HG02588 (cell line): ENCODE results near the gene ARL3.

Experiments
- ATAC-seq: cut with Tn5 transposase; IDR thresholded peaks from one replicate; pipeline ENCODE4 v1.9.1; 2021; ENCODE audit warnings: mild to moderate bottlenecking, moderate library complexity; ENCODE audit not compliant: unreplicated experiment

ARL3 gene

DNA sequence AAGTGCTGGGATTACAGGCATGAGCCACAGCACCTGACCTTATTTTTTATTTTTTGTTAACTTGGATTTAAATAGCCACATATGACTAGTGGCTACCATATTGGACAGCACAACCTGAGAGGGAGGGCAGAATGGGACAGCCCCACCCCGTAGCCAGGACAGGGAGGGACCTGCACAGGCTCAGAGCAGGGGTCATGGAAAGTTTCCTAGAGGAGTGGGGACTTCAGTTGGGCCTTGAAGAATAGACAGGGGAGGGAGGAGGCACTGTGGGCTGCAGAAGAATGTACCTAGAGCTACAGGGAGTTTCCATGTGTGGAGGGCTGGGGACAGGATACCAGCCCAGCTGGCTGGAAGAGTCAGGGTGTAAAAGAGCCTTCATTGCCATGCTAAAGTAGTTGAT lies 61.1 kb downstream of the ARL3 start:
- no peak for ATAC-seq

DNA sequence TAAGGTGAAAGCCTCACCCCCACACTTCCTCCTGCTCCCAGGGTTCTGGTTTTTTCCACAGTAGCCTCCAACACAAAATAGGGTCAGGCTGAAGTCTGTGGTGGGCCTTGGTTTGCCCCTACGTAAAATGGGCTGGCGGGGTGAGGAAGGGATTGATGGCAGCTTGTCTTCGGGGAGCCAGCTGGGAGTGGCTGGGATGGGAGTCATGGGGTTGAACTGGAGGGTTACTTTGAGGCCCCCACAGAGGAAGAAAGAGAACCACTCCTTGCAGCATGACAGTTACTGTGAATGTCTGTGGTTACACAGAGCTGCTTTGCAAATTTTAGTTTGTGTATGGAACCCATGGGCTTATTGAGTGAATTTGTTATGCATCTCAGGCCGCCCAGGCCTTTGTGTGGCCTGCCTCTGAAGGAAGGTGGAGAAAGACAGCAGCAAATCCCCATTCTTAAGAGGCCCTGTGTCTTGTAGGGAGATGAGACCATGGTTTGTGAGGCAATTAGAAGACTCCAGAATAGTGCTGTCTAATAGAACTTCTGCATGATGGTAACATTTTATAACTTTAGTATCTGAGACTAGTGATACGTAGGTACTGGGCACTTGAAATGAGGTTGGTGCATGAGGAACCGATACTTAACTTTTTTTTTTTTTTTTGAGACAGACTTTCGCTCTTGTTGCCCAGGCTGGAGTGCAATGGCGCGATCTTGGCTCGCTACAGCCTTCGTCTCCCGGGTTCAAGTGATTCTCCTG lies 61.9 kb downstream of the ARL3 start:
- peak; percentile 42 for ATAC-seq

DNA sequence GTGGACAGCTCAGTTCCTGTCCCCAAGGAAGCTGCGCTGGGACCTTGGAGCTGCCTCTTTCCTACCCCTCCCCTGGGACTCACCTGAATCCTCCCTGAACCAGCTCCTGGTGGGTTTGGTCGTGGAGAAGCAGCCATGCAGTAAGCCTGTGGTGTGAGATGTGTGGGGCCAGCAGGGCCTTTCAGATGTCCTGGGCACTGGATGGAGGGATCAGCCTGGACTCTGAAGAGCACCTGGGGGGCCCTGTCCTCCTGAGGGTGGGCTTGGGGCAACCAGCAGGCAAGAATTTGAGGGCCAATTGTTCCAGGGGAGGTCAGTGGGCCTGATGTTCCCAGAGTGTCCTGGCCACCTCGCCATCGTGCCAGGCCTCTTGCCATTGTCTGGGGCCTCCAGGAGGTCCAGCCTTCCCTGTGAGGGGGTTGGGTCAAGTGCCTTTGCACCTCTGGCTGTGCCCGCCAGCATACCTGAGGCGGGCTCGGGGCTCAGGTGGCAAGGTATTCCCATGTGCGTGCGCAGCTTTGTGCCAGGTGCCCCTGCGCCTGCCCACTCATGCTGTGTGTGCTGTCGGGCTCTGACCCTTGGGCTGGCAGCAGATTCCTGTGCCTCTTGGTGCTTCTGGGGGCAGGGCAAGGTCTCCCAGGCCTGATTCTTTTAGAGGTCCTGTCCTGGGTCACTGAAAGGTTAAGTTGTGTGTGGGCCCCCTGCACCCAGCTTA lies 62.6 kb downstream of the ARL3 start:
- no peak for ATAC-seq

DNA sequence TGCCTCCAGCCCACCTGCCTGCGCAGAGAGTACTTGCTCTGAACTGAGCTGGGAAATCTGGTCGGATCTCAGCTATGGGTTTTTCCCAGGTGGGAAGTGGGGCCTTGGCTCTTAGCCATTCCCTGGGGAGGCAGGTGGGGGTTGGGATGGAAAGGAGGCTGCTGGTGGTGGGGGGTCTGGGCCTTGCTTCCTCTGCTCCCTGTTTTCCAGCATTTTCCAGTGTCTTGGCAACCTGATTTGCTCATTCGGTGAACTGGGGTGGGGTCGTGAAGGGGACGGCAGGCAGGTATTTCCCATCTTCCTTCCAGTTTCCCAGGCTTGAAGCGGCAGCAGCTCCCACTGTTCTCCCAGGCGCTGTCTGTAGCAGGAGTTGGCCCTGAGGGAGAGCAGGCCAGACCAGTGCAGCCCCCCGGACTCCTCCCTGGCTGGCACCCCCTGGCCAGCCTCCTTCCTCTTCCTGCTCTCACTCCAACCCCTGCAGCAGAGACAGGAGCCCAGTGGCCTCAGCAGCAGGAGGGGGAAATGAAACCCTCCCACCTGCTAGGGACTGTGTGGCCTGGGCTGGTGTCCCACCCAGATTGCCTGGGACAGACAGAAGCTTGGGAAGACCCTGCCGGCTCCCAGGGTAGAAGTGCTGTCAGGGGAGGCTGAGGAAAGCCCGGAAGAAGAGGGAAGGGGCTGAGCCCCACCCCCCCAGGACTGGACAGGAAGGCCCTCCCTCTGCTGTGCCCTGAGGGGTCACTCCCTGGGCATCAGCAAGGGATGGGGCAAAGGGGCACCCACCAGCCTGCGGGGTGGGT lies 63.3 kb downstream of the ARL3 start:
- ATAC-seq, result no peak

DNA sequence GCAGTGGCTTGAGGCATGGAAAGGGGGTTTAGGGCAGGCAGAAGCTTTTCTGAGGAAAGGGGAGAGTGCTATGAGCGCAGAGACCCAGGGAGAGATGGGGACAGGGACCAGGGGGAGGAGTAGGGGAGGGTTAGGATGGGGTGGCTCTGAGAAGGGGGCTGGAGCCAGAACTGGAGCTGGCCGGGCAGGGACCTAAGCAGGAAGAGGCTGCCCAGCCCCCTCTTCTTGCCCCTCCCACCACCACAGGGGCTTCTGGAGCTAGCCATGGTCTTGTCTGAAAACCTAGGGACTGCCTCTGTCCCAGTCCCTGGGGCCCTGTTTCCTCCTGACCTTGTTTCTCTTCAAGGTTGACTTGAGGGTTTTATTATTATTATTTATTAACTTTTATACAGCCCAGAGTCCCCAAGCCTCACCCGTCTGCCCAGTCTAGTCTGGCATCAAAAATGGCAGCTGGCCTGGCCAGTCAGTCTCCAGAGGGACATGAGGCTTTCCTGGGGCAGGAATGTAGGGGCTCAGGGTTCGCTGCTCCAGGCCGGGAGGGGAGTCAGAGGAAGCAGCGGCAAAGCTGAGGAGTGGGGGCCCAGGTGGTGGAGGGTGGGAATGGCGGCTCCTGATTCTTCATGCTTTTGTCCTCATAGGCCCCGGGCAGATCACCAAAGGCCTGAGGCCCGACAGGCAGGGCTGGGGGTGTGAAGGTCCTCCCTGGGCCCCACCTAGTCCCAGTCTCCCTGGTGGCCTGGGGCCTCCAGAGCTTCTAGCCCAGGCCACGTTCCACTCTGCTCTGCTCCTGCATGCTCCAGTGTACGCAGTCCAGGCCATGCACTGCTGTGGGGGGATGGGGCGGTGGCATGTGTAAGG lies 64.2 kb downstream of the ARL3 start:
- no peak for ATAC-seq

DNA sequence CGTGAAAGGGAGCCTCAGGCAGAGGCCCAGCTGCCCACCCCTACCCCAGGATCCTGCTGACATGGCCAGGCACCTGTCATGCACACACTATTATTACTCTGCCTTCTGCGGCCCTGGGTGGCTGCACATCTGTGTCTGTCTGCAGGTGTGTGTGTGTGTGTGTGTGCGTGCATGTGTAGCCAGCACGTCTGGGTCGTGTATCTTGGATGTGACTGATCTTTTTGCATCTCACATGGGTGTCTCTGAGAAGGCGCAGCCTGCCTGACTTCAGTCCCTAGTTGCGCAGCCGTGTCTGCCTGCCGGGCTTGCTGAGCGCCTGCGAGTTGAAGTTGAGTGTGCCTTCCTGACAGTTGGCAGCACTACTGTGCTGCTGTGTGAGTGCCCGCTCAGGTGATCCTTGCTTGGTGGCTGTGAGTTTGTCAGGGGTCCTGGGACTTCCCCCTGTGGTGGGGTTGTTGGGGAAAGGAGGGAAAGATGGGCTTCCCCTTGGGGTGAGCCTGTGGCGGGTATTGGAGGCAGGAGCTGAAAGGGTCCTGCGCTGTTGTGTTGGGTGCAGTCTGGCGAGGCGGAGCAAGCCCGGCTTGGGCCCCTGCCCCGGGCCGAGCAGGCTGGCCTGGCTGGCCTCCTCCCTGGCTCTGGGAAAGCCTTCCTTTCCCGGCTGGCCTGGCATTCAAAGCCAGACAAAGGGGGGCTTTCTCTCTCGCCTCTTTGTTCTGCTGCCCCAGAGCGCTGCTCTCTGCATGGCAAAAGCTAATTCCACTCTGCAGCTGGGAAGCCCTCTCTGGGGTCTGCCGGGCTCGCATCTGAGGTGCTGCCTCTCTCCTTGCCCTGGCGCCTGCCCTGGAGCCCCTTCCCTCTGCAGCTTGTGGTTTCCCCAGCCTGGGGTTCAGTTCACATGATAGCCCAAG lies 65.1 kb downstream of the ARL3 start:
- ATAC-seq, result no peak

DNA sequence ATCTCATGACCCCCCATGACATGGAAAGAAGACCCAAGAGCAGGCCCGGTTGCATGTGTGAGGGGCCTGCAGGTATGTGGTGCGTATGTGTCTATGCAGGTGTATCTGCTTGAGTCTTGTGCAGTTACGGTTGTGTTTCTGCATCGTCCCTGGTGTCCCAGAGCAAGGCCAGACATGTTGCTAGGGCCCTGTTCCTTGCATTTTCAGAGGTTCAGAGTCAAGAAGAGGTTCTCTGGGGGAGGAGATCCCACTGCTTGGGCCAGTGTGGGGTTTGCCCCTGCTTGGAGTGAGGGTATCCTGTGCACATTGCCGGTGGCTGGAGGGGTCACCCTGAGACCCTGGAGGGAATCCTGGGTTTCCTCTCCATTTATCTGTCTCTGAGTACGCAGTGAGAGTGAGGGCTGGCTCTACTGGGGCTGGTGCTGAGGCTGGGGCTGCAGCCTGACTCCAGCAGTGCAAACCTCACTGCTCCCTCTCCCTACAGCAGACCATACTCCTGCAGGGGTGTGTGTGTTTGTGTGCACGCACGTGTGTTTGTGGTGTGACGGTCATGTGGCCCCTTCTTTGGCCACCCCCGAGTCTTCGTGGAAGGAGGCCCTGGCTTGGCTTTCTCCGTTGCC lies 65.8 kb downstream of the ARL3 start:
- no peak for ATAC-seq

DNA sequence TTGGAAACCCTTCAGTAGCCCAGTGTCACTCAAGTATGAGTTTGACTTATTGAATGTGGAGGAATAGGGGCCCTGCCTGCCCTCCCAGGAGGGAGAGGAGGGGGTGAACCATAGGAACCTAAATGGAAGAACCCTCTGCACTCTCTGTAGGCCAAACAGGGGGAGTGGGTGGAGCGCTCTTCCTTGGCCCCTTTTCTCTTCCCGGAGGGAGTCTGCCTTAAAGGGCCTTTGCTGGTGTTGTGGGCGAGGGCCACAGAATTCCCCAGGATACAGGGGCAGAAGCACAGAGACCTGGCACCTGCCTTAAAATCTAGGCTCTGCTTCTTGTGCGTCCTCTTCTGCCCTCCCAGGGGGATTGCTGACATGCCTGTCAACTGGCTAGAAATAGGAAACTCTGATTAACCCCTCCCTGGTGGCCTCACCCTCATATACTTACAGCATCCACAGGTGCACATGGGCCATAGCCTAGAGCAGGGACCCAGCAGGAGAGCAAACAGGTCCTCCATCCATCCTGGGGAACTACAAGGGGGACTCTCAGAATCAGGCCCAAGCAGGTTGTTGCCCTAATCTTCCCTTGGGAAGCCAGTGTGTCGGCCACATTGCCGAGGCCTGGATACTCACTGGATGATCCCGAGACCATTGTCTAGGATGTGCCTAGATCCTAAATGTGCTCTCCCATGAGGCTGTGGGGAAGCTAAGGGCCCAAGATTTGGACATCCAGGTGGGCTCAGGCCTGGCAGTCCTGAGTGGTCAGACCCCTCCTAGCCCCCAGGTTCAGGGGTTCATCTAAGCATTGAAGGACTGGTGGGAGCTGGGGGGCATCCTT lies 66.5 kb downstream of the ARL3 start:
- ATAC-seq, result no peak

DNA sequence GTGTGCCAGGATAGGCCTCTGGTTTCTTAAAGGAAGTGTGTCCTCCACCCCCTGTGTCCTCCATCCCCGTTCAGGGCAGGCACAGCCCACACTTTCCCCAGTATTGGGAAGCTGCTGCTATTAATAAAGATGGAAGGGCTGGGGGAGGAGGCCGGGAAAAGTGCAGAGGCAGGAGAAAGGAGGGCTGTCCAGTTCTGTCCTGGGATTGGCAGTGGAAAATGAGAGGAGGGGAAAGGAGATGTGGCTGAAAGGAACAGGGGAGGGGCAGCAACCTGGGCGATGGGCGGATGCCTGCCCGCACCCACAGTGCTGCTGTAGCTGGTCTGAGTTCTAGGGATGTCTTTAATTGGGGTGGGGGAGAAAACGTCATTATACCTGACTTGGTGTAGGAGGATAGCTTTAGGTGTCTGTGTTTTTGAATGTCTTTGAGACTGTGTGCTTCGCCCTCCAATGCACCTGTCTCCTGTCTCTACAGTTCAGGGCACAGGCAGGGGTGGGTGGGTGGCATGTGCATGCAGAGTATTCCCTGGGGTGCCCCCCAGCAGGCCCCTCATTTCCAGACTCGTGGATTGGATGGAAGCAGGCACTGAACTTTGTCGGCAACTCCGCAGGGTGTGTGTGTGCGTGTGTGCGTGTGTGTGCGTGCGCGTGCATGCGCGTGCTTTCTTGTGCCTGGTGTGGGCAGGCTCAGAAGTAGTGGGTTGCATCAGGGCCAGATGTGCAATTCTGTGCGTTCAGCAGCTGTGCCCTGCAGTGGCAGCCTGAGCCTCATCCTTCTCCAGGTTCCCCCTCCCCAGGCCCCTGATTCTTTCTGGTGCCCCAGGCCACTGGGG lies 67.4 kb downstream of the ARL3 start:
- no peak for ATAC-seq

DNA sequence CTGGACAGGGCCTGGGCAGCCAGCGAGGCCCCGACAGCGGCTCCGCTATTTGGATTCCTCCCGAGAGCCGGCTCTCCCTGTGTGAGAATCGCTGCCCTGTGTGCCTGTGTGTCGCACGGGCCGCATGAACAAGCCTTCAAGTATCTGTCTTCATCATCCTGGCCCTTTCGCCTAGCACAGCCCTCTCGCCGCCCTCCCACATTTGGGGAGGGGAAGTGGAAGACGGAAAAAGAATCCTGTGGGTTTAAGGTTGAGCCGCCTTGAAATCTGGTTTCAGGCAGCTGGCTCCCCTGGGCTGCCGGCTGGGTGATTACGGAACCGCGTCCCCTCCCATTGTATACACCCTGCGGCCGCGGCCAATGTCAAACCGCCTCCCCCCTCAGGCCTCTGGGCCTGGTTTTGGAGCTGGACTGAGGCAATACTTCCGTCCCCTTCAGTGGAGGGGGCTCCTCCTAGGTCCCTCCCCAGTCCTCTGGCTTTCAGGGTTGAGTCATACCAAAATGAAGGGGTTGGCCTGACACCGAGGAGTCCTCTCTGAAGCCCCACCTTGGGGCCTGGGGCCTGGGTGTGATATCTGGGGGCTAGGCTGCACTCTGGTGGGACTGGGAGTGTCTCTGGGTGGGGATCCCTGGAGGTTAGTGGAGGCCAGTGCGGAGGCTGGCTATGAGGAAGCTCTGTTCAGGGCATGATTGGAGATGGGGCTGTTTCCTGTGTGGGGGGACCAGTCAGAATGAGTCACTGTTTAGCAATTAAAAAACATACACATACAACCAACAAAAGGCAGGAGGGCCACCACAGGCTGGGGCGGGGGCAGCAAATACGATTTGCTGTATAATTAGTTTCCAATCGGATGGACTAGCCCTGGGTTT lies 68.2 kb downstream of the ARL3 start:
- peak; percentile 25 for ATAC-seq

DNA sequence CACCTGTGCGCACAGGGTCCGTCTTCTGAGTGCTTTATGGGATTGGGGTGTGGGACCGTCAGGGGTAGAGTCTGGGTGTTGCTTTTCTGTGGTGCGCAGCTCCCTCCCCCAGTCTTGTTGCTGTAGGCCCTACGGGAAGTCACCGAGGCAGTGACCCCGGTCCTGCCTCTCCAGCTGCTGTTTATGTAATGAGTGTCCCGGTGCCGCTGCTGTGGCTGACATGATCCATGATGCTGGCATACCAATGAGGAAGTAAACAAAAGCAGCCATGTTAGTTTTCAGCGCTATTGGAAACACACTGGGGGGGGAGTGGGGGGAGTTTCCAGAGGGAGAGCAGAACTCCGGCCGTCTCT lies 68.8 kb downstream of the ARL3 start:
- ATAC-seq, result no peak

DNA sequence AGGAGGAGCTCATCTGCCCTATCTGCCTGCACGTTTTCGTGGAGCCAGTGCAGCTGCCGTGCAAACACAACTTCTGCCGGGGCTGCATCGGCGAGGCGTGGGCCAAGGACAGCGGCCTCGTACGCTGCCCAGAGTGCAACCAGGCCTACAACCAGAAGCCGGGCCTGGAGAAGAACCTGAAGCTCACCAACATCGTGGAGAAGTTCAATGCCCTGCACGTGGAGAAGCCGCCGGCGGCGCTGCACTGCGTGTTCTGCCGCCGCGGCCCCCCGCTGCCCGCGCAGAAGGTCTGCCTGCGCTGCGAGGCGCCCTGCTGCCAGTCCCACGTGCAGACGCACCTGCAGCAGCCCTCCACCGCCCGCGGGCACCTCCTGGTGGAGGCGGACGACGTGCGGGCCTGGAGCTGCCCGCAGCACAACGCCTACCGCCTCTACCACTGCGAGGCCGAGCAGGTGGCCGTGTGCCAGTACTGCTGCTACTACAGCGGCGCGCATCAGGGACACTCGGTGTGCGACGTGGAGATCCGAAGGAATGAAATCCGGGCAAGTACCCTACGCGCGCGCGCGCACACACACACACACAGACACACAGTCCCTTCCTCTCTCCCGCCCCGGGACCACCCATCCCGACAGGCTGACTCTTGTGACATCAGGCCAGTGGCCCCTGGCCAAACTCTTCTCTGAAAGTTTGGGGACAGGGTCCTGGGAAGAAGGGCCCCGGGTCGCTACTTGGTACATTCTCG lies 69.4 kb downstream of the ARL3 start:
- no peak for ATAC-seq

DNA sequence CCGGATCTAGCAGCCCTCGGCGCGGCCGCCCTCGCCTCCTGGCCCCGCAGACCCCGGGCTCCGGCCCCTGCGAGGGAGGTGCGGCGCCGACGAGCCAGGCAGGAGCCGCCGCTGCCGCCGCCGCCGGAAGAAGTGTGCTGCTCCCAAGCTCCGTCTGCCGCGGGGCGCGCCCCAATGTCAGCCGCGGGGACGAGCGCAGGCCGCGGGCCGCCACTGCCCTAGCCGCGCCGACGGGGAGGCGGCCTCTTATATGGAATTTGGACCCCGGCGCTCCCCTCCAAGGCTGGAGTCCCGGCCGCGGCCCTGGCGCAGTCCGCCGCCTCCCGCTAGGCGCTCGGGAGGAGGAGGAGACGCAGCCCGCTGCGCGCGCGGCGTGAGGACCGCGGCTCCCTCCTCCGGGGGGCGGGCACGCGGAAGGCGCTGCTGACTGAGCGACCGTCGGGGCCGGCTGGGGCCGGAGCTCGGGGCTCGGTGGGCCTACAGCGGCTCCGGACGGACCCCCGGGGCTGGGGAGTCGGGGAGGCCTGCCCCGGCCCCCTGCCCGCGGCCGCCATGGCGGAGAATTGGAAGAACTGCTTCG lies 70.0 kb downstream of the ARL3 start, which contains the start of gene TRIM8:
Gene TRIM8 (plus strand): TSS at position 414 of the 580 bp plus-strand sequence. CDS start 139 bp downstream, at position 553.
- ATAC-seq, result no peak

DNA sequence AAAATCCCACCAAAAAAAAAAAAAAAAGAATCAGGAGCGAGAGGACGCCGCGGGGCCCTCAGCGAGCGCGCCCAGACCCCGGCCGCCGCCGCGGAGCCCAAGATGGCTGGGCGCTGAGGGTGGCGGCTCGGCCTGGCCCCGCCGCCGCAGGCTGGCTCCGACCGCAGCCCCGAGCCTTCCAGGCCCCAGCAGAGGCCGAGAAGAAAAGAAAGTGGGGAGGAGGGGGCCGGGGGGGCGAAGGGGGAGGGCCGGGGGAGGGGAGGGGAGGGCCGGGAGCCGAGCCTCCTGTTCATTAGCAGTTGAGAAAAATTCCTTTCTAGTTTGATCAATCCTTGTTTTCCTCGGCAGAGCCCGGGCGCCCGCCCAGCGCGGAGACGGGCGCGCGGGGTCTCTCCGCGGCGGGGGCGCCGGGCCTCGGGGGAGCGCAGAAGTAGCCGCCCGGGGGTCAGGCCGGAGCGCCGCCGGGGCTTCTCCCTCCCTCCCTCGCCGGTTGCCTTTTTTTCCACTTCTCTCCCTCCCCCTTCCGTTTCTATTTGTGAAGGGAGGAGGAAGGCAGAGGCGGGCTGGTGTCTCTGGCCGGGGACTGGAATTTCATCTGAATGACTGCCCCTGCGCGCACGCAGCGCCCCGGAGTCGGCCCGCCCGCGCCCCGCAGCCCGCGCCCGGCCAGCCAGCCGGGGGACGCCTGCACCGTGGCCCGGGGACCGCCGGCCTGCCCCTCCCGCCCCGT lies 70.7 kb downstream of the ARL3 start:
- no peak for ATAC-seq
